ENCODE measurements around the gene HDX.

DNA sequence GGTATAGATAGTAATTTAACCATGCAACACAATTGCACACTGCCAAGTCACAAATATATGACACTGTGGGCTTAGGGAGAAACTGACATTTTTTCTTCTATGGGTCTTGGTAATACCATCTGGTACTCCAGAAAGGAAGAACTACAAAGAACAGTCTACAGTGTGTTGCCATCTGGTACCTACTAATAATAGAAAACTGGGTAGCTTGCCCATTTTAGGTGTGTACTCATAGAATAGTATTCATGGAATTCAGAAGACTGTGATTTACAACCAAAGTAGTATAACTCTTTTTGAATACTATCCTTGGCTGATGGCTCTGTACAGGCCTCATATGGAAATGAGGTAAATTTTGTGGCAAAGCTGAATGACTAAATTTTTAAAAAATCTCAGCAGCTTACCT, 181.6 kb downstream of the HDX start:
- TF ChIP-seq RARB (CRISPR knock-in tag; IDR thresholded peaks at IDR 0.05), result no peak
- TF ChIP-seq OSR1 (CRISPR knock-in tag; IDR thresholded peaks at IDR 0.05), result no peak
- no peak for TF ChIP-seq TCF4 (CRISPR knock-in tag; IDR thresholded peaks at IDR 0.05; ENCODE audit: borderline replicate concordance)
- TF ChIP-seq ZFP30 (CRISPR knock-in tag; IDR thresholded peaks at IDR 0.05), result no peak
- TF ChIP-seq ZNF565 (CRISPR knock-in tag; conservative IDR thresholded peaks at IDR 0.05; ENCODE audit: low read depth), result no peak
- TF ChIP-seq PPARA (CRISPR knock-in tag; IDR thresholded peaks at IDR 0.05; ENCODE audit: borderline replicate concordance), result no peak
- TF ChIP-seq, protein P1, sequence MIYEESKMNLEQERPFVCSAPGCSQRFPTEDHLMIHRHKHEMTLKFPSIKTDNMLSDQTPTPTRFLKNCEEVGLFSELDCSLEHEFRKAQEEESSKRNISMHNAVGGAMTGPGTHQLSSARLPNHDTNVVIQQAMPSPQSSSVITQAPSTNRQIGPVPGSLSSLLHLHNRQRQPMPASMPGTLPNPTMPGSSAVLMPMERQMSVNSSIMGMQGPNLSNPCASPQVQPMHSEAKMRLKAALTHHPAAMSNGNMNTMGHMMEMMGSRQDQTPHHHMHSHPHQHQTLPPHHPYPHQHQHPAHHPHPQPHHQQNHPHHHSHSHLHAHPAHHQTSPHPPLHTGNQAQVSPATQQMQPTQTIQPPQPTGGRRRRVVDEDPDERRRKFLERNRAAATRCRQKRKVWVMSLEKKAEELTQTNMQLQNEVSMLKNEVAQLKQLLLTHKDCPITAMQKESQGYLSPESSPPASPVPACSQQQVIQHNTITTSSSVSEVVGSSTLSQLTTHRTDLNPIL (CRISPR knock-in tag; IDR thresholded peaks at IDR 0.05; ENCODE audit: low read depth), result no peak
- TF ChIP-seq, protein P2, sequence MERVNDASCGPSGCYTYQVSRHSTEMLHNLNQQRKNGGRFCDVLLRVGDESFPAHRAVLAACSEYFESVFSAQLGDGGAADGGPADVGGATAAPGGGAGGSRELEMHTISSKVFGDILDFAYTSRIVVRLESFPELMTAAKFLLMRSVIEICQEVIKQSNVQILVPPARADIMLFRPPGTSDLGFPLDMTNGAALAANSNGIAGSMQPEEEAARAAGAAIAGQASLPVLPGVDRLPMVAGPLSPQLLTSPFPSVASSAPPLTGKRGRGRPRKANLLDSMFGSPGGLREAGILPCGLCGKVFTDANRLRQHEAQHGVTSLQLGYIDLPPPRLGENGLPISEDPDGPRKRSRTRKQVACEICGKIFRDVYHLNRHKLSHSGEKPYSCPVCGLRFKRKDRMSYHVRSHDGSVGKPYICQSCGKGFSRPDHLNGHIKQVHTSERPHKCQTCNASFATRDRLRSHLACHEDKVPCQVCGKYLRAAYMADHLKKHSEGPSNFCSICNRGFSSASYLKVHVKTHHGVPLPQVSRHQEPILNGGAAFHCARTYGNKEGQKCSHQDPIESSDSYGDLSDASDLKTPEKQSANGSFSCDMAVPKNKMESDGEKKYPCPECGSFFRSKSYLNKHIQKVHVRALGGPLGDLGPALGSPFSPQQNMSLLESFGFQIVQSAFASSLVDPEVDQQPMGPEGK (CRISPR knock-in tag; IDR thresholded peaks at IDR 0.05; ENCODE audit: borderline replicate concordance), result no peak
- no peak for TF ChIP-seq GLIS3 (CRISPR knock-in tag; IDR thresholded peaks at IDR 0.05)
- TF ChIP-seq, protein P3, sequence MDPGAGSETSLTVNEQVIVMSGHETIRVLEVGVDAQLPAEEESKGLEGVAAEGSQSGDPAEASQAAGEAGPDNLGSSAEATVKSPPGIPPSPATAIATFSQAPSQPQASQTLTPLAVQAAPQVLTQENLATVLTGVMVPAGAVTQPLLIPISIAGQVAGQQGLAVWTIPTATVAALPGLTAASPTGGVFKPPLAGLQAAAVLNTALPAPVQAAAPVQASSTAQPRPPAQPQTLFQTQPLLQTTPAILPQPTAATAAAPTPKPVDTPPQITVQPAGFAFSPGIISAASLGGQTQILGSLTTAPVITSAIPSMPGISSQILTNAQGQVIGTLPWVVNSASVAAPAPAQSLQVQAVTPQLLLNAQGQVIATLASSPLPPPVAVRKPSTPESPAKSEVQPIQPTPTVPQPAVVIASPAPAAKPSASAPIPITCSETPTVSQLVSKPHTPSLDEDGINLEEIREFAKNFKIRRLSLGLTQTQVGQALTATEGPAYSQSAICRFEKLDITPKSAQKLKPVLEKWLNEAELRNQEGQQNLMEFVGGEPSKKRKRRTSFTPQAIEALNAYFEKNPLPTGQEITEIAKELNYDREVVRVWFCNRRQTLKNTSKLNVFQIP (CRISPR knock-in tag; IDR thresholded peaks at IDR 0.05; ENCODE audit: borderline replicate concordance, low read depth), result no peak
- no peak for TF ChIP-seq ZNF70 (CRISPR knock-in tag; IDR thresholded peaks at IDR 0.05)
- no peak for TF ChIP-seq ISL1 (CRISPR knock-in tag; IDR thresholded peaks at IDR 0.05)
- no peak for TF ChIP-seq ZC3H10 (CRISPR knock-in tag; IDR thresholded peaks at IDR 0.05)
- TF ChIP-seq ZNF8 (CRISPR knock-in tag; IDR thresholded peaks at IDR 0.05), result no peak
